Measurements from ENCODE around the gene ZNF37A.

DNA sequence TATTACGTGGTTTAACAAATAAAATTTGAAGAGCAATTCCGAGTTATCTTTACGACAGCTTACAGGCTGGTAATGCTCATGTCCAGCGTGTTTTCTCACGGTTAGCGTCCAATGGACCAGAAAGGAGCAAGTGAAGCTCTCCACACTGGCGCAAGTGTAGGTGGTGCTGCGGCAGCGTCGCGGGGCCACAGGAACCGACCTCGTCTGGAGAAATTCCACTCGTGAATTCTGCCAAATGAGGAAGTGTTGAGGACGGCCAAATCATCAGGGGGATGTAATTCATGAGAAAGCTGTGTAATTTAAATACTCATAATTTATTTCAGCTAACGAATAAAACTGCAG lies 350 bp upstream of the ZNF37A start:
- TF ChIP-seq YY1 (IDR thresholded peaks at IDR 0.05; ENCODE audit: insufficient read depth, insufficient read length) (no peak), ZNF274 (IDR thresholded peaks at IDR 0.05; ENCODE audit: low read depth, low read length) (no peak), SUZ12 (IDR thresholded peaks at IDR 0.05; ENCODE audit: extremely low read depth, insufficient read depth, insufficient read length) (no peak)

Data from NT2/D1 (cell line).